Measurements from ENCODE around the gene IL11. TPM values are rescaled to one million over a fixed set of nuclear protein-coding genes. Genes with fewer than 3 reads are reported as not detected.
A peak's percentile ranks its signal among the peaks of the same experiment; 100 is the strongest.

The IL11 gene
- total and polyA plus RNA-seq, 2 of the 8 experiments (the other 6 are each of a cell fraction or from before 2014, with no cell fraction given), result 1.7 to 2.8 TPM

DNA sequence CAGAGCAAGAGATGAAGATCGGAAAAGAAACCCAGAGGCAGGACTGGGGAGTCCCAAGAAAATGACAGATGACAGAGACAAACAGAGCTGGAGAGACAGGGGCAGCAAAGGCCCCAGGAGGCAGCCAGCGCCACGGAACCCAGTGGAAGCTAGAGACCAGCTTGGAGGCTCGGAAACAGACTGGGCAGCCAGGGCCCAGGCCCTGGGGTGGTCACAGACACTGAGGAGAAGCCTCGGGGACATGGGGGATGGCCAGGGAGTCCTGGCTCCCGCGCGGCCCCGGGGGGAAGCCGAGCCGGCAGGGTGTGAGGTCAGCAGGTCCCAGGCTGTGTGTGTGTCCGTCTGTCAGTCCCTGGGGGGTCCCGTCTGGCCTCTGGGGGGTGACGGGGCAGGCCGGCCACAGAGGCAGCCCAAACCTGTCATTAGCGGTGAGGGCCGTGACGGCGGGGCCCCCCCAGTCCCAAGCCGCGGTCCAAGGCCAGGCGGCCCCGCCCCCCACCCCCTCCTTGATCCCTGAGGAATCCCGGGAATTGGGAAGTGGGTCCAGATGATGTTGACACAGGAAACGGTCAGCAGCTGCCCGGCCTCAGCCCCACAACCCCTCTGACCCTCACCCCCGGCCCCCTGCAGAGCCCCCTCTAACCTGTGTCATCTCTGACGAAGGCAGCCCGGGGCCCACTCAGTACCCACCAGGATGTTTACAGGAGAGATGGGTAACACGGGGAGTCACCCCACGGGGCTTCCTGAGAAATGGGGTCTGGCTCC, 3.9 kb upstream of the IL11 start:
- Histone ChIP-seq H3K27me3 (replicated peaks in 1 of 4; ENCODE audit: control insufficient read depth in 3 of 4, extremely low read depth in 1 of 4, insufficient read depth in 3 of 4, low read length in 3 of 4) (peaks cover 16 to 46% (median 37%) of the 10 kb centered on the region in 4 experiments), H3K18ac (ENCODE audit: extremely low read depth, low read length) (peak overlapping the region; percentile 71), H3K9me3 (ENCODE audit: insufficient read depth in 2 of 2, low read depth in 1 of 2, low read length in 1 of 2) (no peaks in the 10 kb centered on the region), H3K4ac (replicated peaks; ENCODE audit: insufficient read length, low read depth, low read length) (no peak overlapping the region), H2BK15ac (ENCODE audit: low read length) (no peak overlapping the region), H3K4me2 (ENCODE audit: insufficient read depth in 1 of 2, low read depth in 2 of 2, low read length in 2 of 2) (peak overlapping the region; percentile 39 to 56; a peak in 3 of 4 replicates), H3K27ac (ENCODE audit: low read depth, low read length) (no peak overlapping the region), H4K91ac (replicated peaks; ENCODE audit: insufficient read length, low read length) (no peak overlapping the region), H3K23ac (ENCODE audit: insufficient read length) (no peak overlapping the region), H3K79me2 (ENCODE audit: control insufficient read depth in 1 of 2, insufficient read depth in 2 of 2, low read length in 2 of 2) (no peaks in the 10 kb centered on the region), H2BK20ac (ENCODE audit: low read length) (no peak overlapping the region), H3K56ac (replicated peaks; ENCODE audit: insufficient read length, low read depth, low read length) (no peak overlapping the region), H2BK5ac (ENCODE audit: low read depth, low read length) (peak overlapping the region; percentile 52; the same call in 1 of the 2 replicates), H3K9ac (replicated peaks in 1 of 4; ENCODE audit: extremely low read depth in 1 of 4, low read depth in 3 of 4, low read length in 3 of 4) (no peak overlapping the region), H2AK5ac (ENCODE audit: low read depth, low read length) (no peak overlapping the region), H3K36me3 (ENCODE audit: control insufficient read depth in 2 of 4, insufficient read depth in 4 of 4, low read length in 3 of 4) (no peaks in the 10 kb centered on the region), H3K23me2 (ENCODE audit: low read depth, low read length) (peaks cover 25% of the 10 kb centered on the region), H4K20me1 (replicated peaks in 1 of 2; ENCODE audit: control insufficient read depth in 1 of 2, insufficient read depth in 2 of 2, low read length in 2 of 2) (peaks cover 0 to 2% of the 10 kb centered on the region in 2 experiments), H4K8ac (ENCODE audit: extremely low read depth, insufficient read depth, low read length) (no peak overlapping the region; the same call in 1 of the 2 replicates), H3K4me1 (replicated peaks in 1 of 4; ENCODE audit: control insufficient read depth in 3 of 4, insufficient read depth in 4 of 4, low read length in 3 of 4) (peaks cover 5 to 55% (median 39%) of the 10 kb centered on the region in 4 experiments), H2BK120ac (replicated peaks; ENCODE audit: low read depth, low read length) (no peak overlapping the region), H3K79me1 (ENCODE audit: low read depth, low read length) (no peaks in the 10 kb centered on the region), H4K5ac (ENCODE audit: insufficient read length, low read depth, low read length) (no peak overlapping the region), H3K14ac (ENCODE audit: insufficient read length) (no peak overlapping the region), H2BK12ac (ENCODE audit: low read depth, low read length) (0 out of 2 replicates have a peak overlapping the region, but pooled peaks have one; percentile 39), H3K4me3 (ENCODE audit: extremely low read depth in 1 of 4, insufficient read depth in 2 of 4, low read depth in 3 of 4, low read length in 4 of 4) (peak overlapping the region in 2 of 4 experiments; percentile 10 to 42; a peak in 3 of 8 replicates), H2AFZ (ENCODE audit: low read length) (no peak overlapping the region)
- POLR2A ChIA-PET (ENCODE audit: partially characterized antibody), result interaction anchor here (0.7 to 7.1 kb wide), 8 partner anchors 9 to 60 kb away, joined by 3 to 58 read pairs (median 6); partner anchors contain the start of genes KMT5C, TMEM238 and UBE2S
- FAIRE-seq (no peak), DNase-seq (ENCODE audit: low read depth in 1 of 2, low spot score in 2 of 2) (no peak)
- CTCF ChIA-PET (ENCODE audit: partially characterized antibody), result interaction anchor here (1.5 kb wide), 1 partner anchor 73 kb away, joined by 3 read pairs; no protein-coding TSS in a partner anchor
- WGBS, 2 experiments (ENCODE audit: extremely low coverage in 1 of 2, insufficient coverage in 1 of 2, insufficient read length in 1 of 2, insufficient replicate concordance in 2 of 2, low coverage in 1 of 2, low lambda C conversion rate in 2 of 2, missing lambda C conversion rate in 1 of 2), result 19% methylated on average over 16 of the region's 31 CpGs; no CpG with 5 or more reads in 1 of the 2 experiments
- no peak for TF ChIP-seq SP4 (IDR thresholded peaks at IDR 0.05; ENCODE audit: low read length)
- peak; percentile 24 for TF ChIP-seq EZH2 (IDR thresholded peaks at IDR 0.05; ENCODE audit: low read depth, low read length, severe bottlenecking)
